Neural cell (in vitro differentiated cells): ENCODE measurements around the gene STAT3.

Source experiments
- EP300 ChIP-seq: fragments of 450-650 bp; conservative IDR thresholded peaks from 2 replicates; pipeline ENCODE4 v1.6.1; 2014; ENCODE audit warnings: antibody characterized with exemption, mild to moderate bottlenecking, moderate library complexity; ENCODE audit not compliant: poor library complexity, severe bottlenecking
- EZH2 ChIP-seq: fragments of 200-600, 300-800 bp; shearing (Covaris generic), sonication (generic); IDR thresholded peaks from 2 replicates; pipeline ENCODE4 v1.6.1; 2014; ENCODE audit warnings: antibody characterized with exemption, low read length, borderline replicate concordance, mild to moderate bottlenecking; ENCODE audit not compliant: insufficient read depth, poor library complexity, severe bottlenecking
- MXI1 ChIP-seq: fragments of 450-650 bp; conservative IDR thresholded peaks from 2 replicates; pipeline ENCODE4 v1.6.1; 2014; ENCODE audit warnings: antibody characterized with exemption, mild to moderate bottlenecking; ENCODE audit not compliant: poor library complexity, severe bottlenecking
- POLR2AphosphoS5 ChIP-seq: IDR thresholded peaks from 2 replicates; pipeline ENCODE4 v1.6.1; 2012
- RAD21 ChIP-seq: fragments of 450-650 bp; conservative IDR thresholded peaks from 2 replicates; pipeline ENCODE4 v1.6.1; 2014; ENCODE audit warnings: antibody characterized with exemption, mild to moderate bottlenecking, moderate library complexity
- SMC3 ChIP-seq: fragments of 450-650 bp; conservative IDR thresholded peaks from 2 replicates; pipeline ENCODE4 v1.6.1; 2014; ENCODE audit warnings: antibody characterized with exemption, mild to moderate bottlenecking, moderate library complexity; ENCODE audit not compliant: poor library complexity
- TAF1 ChIP-seq: IDR thresholded peaks from 2 replicates; pipeline ENCODE4 v1.6.1; 2012; ENCODE audit warnings: low read depth
- TF ChIP-seq, protein P1 (sequence below): fragments of 450-650 bp; IDR thresholded peaks from 2 replicates; pipeline ENCODE4 v1.5.1; 2014; ENCODE audit warnings: antibody characterized with exemption, mild to moderate bottlenecking, moderate library complexity; ENCODE audit not compliant: poor library complexity, severe bottlenecking

DNA sequence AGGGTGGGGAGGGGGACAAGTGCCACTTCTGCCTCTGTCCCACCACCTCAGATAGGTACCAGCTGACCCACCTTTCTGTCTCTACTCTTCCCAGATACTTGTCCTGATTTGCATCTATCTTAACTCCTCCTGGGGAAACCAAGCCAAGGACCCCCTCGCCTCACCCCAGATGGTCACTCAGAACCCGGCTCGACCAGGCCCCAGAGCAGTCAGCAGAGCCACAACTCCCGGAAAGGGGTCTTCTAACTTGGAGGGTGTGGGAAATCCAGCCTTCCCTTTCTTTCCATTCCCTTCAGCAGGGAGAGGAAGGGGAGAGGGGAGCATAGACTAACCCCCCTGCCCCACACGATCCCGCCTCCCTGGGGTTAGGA is 32.9 kb upstream of the STAT3 start:
- TF ChIP-seq EZH2, result no peak
- TF ChIP-seq, protein P1, sequence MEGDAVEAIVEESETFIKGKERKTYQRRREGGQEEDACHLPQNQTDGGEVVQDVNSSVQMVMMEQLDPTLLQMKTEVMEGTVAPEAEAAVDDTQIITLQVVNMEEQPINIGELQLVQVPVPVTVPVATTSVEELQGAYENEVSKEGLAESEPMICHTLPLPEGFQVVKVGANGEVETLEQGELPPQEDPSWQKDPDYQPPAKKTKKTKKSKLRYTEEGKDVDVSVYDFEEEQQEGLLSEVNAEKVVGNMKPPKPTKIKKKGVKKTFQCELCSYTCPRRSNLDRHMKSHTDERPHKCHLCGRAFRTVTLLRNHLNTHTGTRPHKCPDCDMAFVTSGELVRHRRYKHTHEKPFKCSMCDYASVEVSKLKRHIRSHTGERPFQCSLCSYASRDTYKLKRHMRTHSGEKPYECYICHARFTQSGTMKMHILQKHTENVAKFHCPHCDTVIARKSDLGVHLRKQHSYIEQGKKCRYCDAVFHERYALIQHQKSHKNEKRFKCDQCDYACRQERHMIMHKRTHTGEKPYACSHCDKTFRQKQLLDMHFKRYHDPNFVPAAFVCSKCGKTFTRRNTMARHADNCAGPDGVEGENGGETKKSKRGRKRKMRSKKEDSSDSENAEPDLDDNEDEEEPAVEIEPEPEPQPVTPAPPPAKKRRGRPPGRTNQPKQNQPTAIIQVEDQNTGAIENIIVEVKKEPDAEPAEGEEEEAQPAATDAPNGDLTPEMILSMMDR, result no peak
- TF ChIP-seq MXI1, result no peak
- no peak for TF ChIP-seq EP300
- no peak for TF ChIP-seq POLR2AphosphoS5
- no peak for TF ChIP-seq TAF1
- no peak for TF ChIP-seq RAD21
- no peak for TF ChIP-seq SMC3
